K562 (cell line): ENCODE data around the gene PBX1. TPM values are rescaled to one million over a fixed set of nuclear protein-coding genes. Genes with fewer than 3 reads are reported as not detected.
A peak's percentile ranks its signal among the peaks of the same experiment; 100 is the strongest.

Experiments
- BMI1 ChIP-seq: fragments of 150-350 bp; IDR thresholded peaks from 2 replicates; pipeline ENCODE4 v1.6.1; 2014; ENCODE audit warnings: low read length
- CCNT2 ChIP-seq: IDR thresholded peaks from 2 replicates; pipeline ENCODE4 v1.6.1; 2011; ENCODE audit warnings: borderline replicate concordance, low read depth, mild to moderate bottlenecking, moderate library complexity, mixed read lengths, low read length; ENCODE audit not compliant: insufficient read length; ENCODE audit errors: extremely low read depth
- CHD2 ChIP-seq: IDR thresholded peaks from 2 replicates; pipeline ENCODE4 v1.6.1; 2011; ENCODE audit warnings: low read depth, low read length
- ELF4 ChIP-seq: fragments of 450-650 bp; formaldehyde crosslinking; IDR thresholded peaks from 2 replicates; pipeline ENCODE4 v1.4.0; 2022; ENCODE audit warnings: missing genetic modification characterization
- GMEB1 ChIP-seq: fragments of 250-450 bp; sonication (Bioruptor Pico); IDR thresholded peaks from 2 replicates; pipeline ENCODE4 v1.4.0; 2020; ENCODE audit warnings: mild to moderate bottlenecking
- ID3 ChIP-seq, 2 experiments: fragments of 250-450 bp in 1 of 2; fragments of 450-650 bp in 1 of 2; sonication (Bioruptor Pico) in 1 of 2; IDR thresholded peaks; 2 replicates each; pipeline versions ENCODE4 v1.6.1 to v1.8.0; 2016 to 2021; ENCODE audit warnings: mild to moderate bottlenecking in 2 of 2, moderate library complexity in 2 of 2, missing compliant biosample characterization in 1 of 2, missing genetic modification characterization in 1 of 2
- ILK ChIP-seq: fragments of 450-650 bp; IDR thresholded peaks from 2 replicates; pipeline ENCODE4 v1.6.1; 2016; ENCODE audit warnings: missing genetic modification characterization, low read depth, mild to moderate bottlenecking, missing compliant biosample characterization, moderate library complexity, borderline replicate concordance
- KLF16 ChIP-seq: IDR thresholded peaks from 2 replicates; pipeline ENCODE4 v1.6.1; 2016; ENCODE audit warnings: antibody characterized with exemption
- L3MBTL2 ChIP-seq: fragments of 450-650 bp; IDR thresholded peaks from 2 replicates; pipeline ENCODE4 v1.6.1; 2016; ENCODE audit warnings: mild to moderate bottlenecking, moderate library complexity
- MEF2A ChIP-seq: IDR thresholded peaks from 2 replicates; pipeline ENCODE4 v1.6.1; 2011; ENCODE audit warnings: low read depth, mild to moderate bottlenecking, low read length, moderate library complexity; ENCODE audit not compliant: control insufficient read depth
- NR2F6 ChIP-seq: fragments of 450-650 bp; formaldehyde crosslinking; IDR thresholded peaks from 2 replicates; pipeline ENCODE4 v1.4.0; 2020; ENCODE audit warnings: mild to moderate bottlenecking
- SIN3A ChIP-seq, 2 experiments: fragments of 150-350 bp in 1 of 2; IDR thresholded peaks; 2 replicates each; pipeline ENCODE4 v1.6.1; 2011 to 2016; ENCODE audit warnings: borderline replicate concordance in 2 of 2, low read depth in 2 of 2, low read length in 2 of 2, mild to moderate bottlenecking in 2 of 2, moderate library complexity in 2 of 2; ENCODE audit not compliant: control insufficient read depth in 1 of 2
- UBTF ChIP-seq, 2 experiments: IDR thresholded peaks; 2 replicates each; pipeline ENCODE4 v1.6.1; 2012; ENCODE audit warnings: improper control_type of control experiment in 2 of 2, low read depth in 2 of 2, low read length in 2 of 2, borderline replicate concordance in 1 of 2
- USF2 ChIP-seq: sonication (generic); formaldehyde crosslinking; IDR thresholded peaks from 2 replicates; pipeline ENCODE4 v1.5.0; 2020; ENCODE audit warnings: missing genetic modification reagents
- ZBTB8A ChIP-seq: fragments of 450-650 bp; IDR thresholded peaks from 2 replicates; pipeline ENCODE4 v1.6.1; 2018; ENCODE audit warnings: mild to moderate bottlenecking, moderate library complexity; ENCODE audit not compliant: partially characterized antibody
- ZFPM2 ChIP-seq: fragments of 250-450 bp; sonication (Bioruptor Pico); IDR thresholded peaks from 2 replicates; pipeline ENCODE4 v1.5.1; 2022; ENCODE audit warnings: mild to moderate bottlenecking
- ZNF212 ChIP-seq: fragments of 450-650 bp; formaldehyde crosslinking; IDR thresholded peaks from 2 replicates; pipeline ENCODE4 v1.4.0; 2020; ENCODE audit warnings: mild to moderate bottlenecking
- ZNF431 ChIP-seq: sonication (generic); formaldehyde crosslinking; IDR thresholded peaks from 2 replicates; pipeline ENCODE4 v1.8.0; 2022; ENCODE audit warnings: mild to moderate bottlenecking, missing genetic modification reagents
- ZNF589 ChIP-seq: fragments of 200-800 bp; sonication (Bioruptor generic); IDR thresholded peaks from 2 replicates; pipeline ENCODE4 v1.6.1; 2016; ENCODE audit warnings: low read depth, missing genetic modification characterization, missing compliant biosample characterization
- ZNF644 ChIP-seq: fragments of 200-800 bp; sonication (Bioruptor generic); IDR thresholded peaks from 2 replicates; pipeline ENCODE4 v1.6.1; 2016; ENCODE audit warnings: low read depth, missing genetic modification characterization, missing compliant biosample characterization
- polyA plus RNA-seq, 8 experiments: library from polyadenylated mRNA; depleted of rRNA in 4 of 8; stranded (reverse) in 5 of 8; unstranded in 3 of 8; fragments of >200 nt; fragmentation: Nextera tagmentation in 2 of 8; fragmentation: Illumina TruSeq in 1 of 8; extraction: Ambion mirVana in 2 of 8; extraction: Trizol in 1 of 8; gene quantifications; 2 replicates each; pipeline versions ENCODE4 v1.2.1 to v1.2.3, GENCODE V29; 2011 to 2014; ENCODE audit warnings: inconsistent platforms in 1 of 8, missing spikeins in 1 of 8
- total RNA-seq, 7 experiments: library from RNA; depleted of rRNA in 6 of 7; stranded (reverse); fragments of >200 nt in 6 of 7; fragmentation: Illumina TruSeq in 2 of 7; extraction: Trizol in 2 of 7; gene quantifications; 2 replicates each; pipeline versions ENCODE4 v1.2.1 to v1.2.3, GENCODE V29; 2011 to 2021; ENCODE audit warnings: low replicate concordance in 1 of 7

PBX1 gene
- total and polyA plus RNA-seq, 9 of the 15 experiments (the other 6 are each of a cell fraction or from before 2014, with no cell fraction given) = 0.03 to 0.62 (median 0.17) TPM

- TF ChIP-seq L3MBTL2 (peak; percentile 84), ZNF589 (CRISPR knock-in tag) (no peak), ELF4 (no peak), ZNF212 (CRISPR knock-in tag) (no peak), ID3 (CRISPR knock-in tag; IDR thresholded peaks at IDR 0.05) (no peak), ID3 (tag; IDR thresholded peaks at IDR 0.05) (peak; percentile 52; the same call in 1 of the 2 replicates), CHD2 (no peak), GMEB1 (CRISPR knock-in tag) (no peak), BMI1 (no peak), SIN3A (IDR thresholded peaks at IDR 0.05; ENCODE audit: borderline replicate concordance in 2 of 2, control insufficient read depth in 1 of 2, low read depth in 2 of 2, low read length in 2 of 2) (no peak), ZNF644 (tag) (no peak), KLF16 (no peak), UBTF (IDR thresholded peaks at IDR 0.05; ENCODE audit: borderline replicate concordance in 1 of 2, low read depth in 2 of 2, low read length in 2 of 2) (no peak), ILK (no peak), NR2F6 (CRISPR knock-in tag) (no peak), ZBTB8A (no peak), USF2 (CRISPR knock-in tag) (peak; percentile 20; the same call in 1 of the 2 replicates), ZNF431 (CRISPR knock-in tag) (no peak), MEF2A (no peak), ZFPM2 (CRISPR knock-in tag) (no peak), CCNT2 (peak; percentile 31)
Measured at GRCh38 chr1:164735315-164736052, 176.5 kb downstream of the PBX1 start (continued).
